Stimulated activated CD8-positive, alpha-beta memory T cell treated with anti-CD3 and anti-CD28 coated beads, Interleukin-7, amount 100 ng/mL, for 4 hours (primary cell): ENCODE measurements around the gene DGCR8.

Experiments used
- DNase-seq, 2 donors: peaks; one replicate each; pipeline ENCODE4 v3.0.0-alpha.2; 2020; ENCODE audit warnings: low read depth in 2 of 2

DGCR8 gene

GRCh38 chr22:20124083-20124787 is 44.2 kb downstream of the DGCR8 start:
- DNase-seq: no peak

- DNase-seq: no peak
Observed at GRCh38 chr22:20125201-20126174, 45.4 kb downstream of the DGCR8 start.

GRCh38 chr22:20126284-20127029 is 46.4 kb downstream of the DGCR8 start:
- DNase-seq: no peak

GRCh38 chr22:20127318-20127868 is 47.4 kb downstream of the DGCR8 start:
- DNase-seq: no peak

GRCh38 chr22:20127869-20128618 is 48.0 kb downstream of the DGCR8 start:
- DNase-seq: no peak

GRCh38 chr22:20128619-20128901 is 48.5 kb downstream of the DGCR8 start:
- DNase-seq: no peak

GRCh38 chr22:20128902-20129746 is 49.1 kb downstream of the DGCR8 start:
- peak; percentile 25 to 34 for DNase-seq

- DNase-seq: no peak
Observed at GRCh38 chr22:20129747-20130014, 49.6 kb downstream of the DGCR8 start.

- no peak for DNase-seq
Observed at GRCh38 chr22:20130319-20130718, 50.3 kb downstream of the DGCR8 start.

GRCh38 chr22:20130731-20131596 is 50.9 kb downstream of the DGCR8 start:
- DNase-seq: peak; percentile 59 to 79

GRCh38 chr22:20131597-20131858 is 51.5 kb downstream of the DGCR8 start, which contains the start of gene ZDHHC8:
ZDHHC8 (plus strand) TSS chr22:20131804; CDS start chr22:20131948, 144 bp downstream.
- peak in 1 of 2 donors; percentile 56 for DNase-seq

GRCh38 chr22:20131859-20132685 is 52.0 kb downstream of the DGCR8 start:
- no peak for DNase-seq

GRCh38 chr22:20132686-20133246 is 52.7 kb downstream of the DGCR8 start:
- DNase-seq: no peak

- no peak for DNase-seq
Observed at GRCh38 chr22:20133930-20134549, 54.0 kb downstream of the DGCR8 start.

- DNase-seq: no peak
Observed at GRCh38 chr22:20135265-20135664, 55.2 kb downstream of the DGCR8 start.

GRCh38 chr22:20135806-20136602 is 56.0 kb downstream of the DGCR8 start:
- DNase-seq: no peak

- DNase-seq: no peak
Observed at GRCh38 chr22:20136603-20136873, 56.5 kb downstream of the DGCR8 start.

GRCh38 chr22:20137113-20137512 is 57.1 kb downstream of the DGCR8 start:
- DNase-seq: no peak
